Inflammatory macrophage treated with lipopolysaccharide for 4 hours (primary cell): Measurements from ENCODE around the gene CBFA2T2.
A peak's percentile ranks its signal among the peaks of the same experiment; 100 is the strongest.
"Not testable (repeated sequence)": the region's sequence is repeated elsewhere in the genome, so short reads cannot be mapped to it uniquely, and the experiment has no call there.

ENCODE experiments used
- DNase-seq: peaks from one replicate; pipeline ENCODE4 v3.0.0-alpha.2; 2020

Gene CBFA2T2

GRCh38 chr20:33472868-33473435, 16.9 kb upstream of the CBFA2T2 start:
- no peak for DNase-seq

GRCh38 chr20:33474097-33474873, 15.6 kb upstream of the CBFA2T2 start:
- DNase-seq = no peak

GRCh38 chr20:33474963-33475362, 14.9 kb upstream of the CBFA2T2 start:
- no peak for DNase-seq

- no peak for DNase-seq
Observed at GRCh38 chr20:33475381-33476152, 14.3 kb upstream of the CBFA2T2 start.

- DNase-seq = no peak
Observed at GRCh38 chr20:33477386-33478234, 12.3 kb upstream of the CBFA2T2 start.

- DNase-seq = no peak
Observed at GRCh38 chr20:33480048-33480447, 9.8 kb upstream of the CBFA2T2 start.

- DNase-seq = no peak
Observed at GRCh38 chr20:33481431-33481941, 8.4 kb upstream of the CBFA2T2 start.

GRCh38 chr20:33482581-33482980, 7.3 kb upstream of the CBFA2T2 start:
- DNase-seq = no peak

- not testable (repeated sequence) for DNase-seq
Observed at GRCh38 chr20:33483186-33483585, 6.7 kb upstream of the CBFA2T2 start.

- no peak for DNase-seq
Observed at GRCh38 chr20:33488201-33488600, 1.7 kb upstream of the CBFA2T2 start.

- not testable (repeated sequence) for DNase-seq
Observed at GRCh38 chr20:33488661-33489494, 1.0 kb upstream of the CBFA2T2 start.

- peak; percentile 99 for DNase-seq
Observed at GRCh38 chr20:33489495-33490022, 337 bp upstream of the CBFA2T2 start.

- no peak for DNase-seq
Observed at GRCh38 chr20:33490934-33491656, 1.2 kb downstream of the CBFA2T2 start.

GRCh38 chr20:33493076-33493766, 3.3 kb downstream of the CBFA2T2 start:
- no peak for DNase-seq

GRCh38 chr20:33496776-33497175, 6.9 kb downstream of the CBFA2T2 start:
- not testable (repeated sequence) for DNase-seq

GRCh38 chr20:33499355-33499754, 9.5 kb downstream of the CBFA2T2 start:
- DNase-seq = no peak

- no peak for DNase-seq
Observed at GRCh38 chr20:33501000-33501399, 11.1 kb downstream of the CBFA2T2 start.

GRCh38 chr20:33503564-33503963, 13.7 kb downstream of the CBFA2T2 start:
- DNase-seq = no peak

GRCh38 chr20:33506576-33506975, 16.7 kb downstream of the CBFA2T2 start:
- DNase-seq = no peak

GRCh38 chr20:33507461-33507860, 17.6 kb downstream of the CBFA2T2 start:
- no peak for DNase-seq
